Neural progenitor cell (in vitro differentiated cells): ENCODE results near the gene PLCG1.

Experiments used
- CTCF ChIP-seq: fragments of 200-600 bp; sonication (generic); IDR thresholded peaks from 2 replicates; pipeline ENCODE4 v1.5.1; 2017; ENCODE audit warnings: antibody characterized with exemption, mild to moderate bottlenecking
- EZH2phosphoT487 ChIP-seq: fragments of 200-600 bp; sonication (generic); IDR thresholded peaks from 2 replicates; pipeline ENCODE4 v1.6.1; 2017; ENCODE audit warnings: antibody characterized with exemption

- no peak for TF ChIP-seq CTCF
- TF ChIP-seq EZH2phosphoT487, result no peak
These were observed 42.8 kb upstream of the PLCG1 start for GRCh38 chr20:41094353-41095055.
